Thymus (tissue), 11 donors: ENCODE data around the gene PDGFC. TPM values are rescaled to one million over a fixed set of nuclear protein-coding genes. Genes with fewer than 3 reads are reported as not detected.

Experiments
- DNase-seq, 9 donors: peaks; one replicate each; pipeline ENCODE4 v3.0.0-alpha.2; 2013; ENCODE audit warnings: low spot score in 9 of 9, low read depth in 6 of 9, missing footprints in 1 of 9
- H3K27ac ChIP-seq, 2 donors: one replicate each; pipeline ENCODE4 v1.5.1; 2013; ENCODE audit warnings: control low read depth in 1 of 2, low read depth in 1 of 2, low read length in 1 of 2, mild to moderate bottlenecking in 1 of 2, moderate library complexity in 1 of 2
- H3K27me3 ChIP-seq, 2 donors: one replicate each; pipeline ENCODE4 v1.5.1; 2013; ENCODE audit warnings: low read length in 1 of 2; ENCODE audit not compliant: control insufficient read depth in 2 of 2, insufficient read depth in 1 of 2
- H3K36me3 ChIP-seq, 2 donors: one replicate each; pipeline ENCODE4 v1.5.1; 2013; ENCODE audit warnings: low read length in 1 of 2, mild to moderate bottlenecking in 1 of 2, moderate library complexity in 1 of 2; ENCODE audit not compliant: control insufficient read depth in 2 of 2, insufficient read depth in 2 of 2
- H3K4me1 ChIP-seq, 2 donors: one replicate each; pipeline ENCODE4 v1.5.1; 2013; ENCODE audit warnings: low read length in 2 of 2; ENCODE audit not compliant: control insufficient read depth in 2 of 2, insufficient read depth in 2 of 2
- H3K4me3 ChIP-seq, 2 donors: one replicate each; pipeline ENCODE4 v1.5.1; 2013; ENCODE audit warnings: low read length in 2 of 2, control low read depth in 1 of 2, mild to moderate bottlenecking in 1 of 2
- H3K9me3 ChIP-seq, 2 donors: one replicate each; pipeline ENCODE4 v1.5.1; 2013; ENCODE audit warnings: low read length in 1 of 2, mild to moderate bottlenecking in 1 of 2; ENCODE audit not compliant: control insufficient read depth in 2 of 2, insufficient read depth in 1 of 2
- WGBS: extraction: QIAGEN DNeasy Blood & Tissue Kit; methylation state at CpG from one replicate; pipeline ENCODE4 v1.1.7; 2013; 5-methylcytosine and 5-hydroxymethylcytosine counted together
- polyA plus RNA-seq: library from polyadenylated mRNA; stranded (reverse); fragments of 200-250 nt; gene quantifications from one replicate; pipeline ENCODE4 v1.2.3, GENCODE V29; 2013
- total RNA-seq: library from RNA; stranded (reverse); fragments of 120-200 nt; gene quantifications from one replicate; pipeline ENCODE4 v1.2.4, GENCODE V29; 2013
- donor health status: healthy.

The PDGFC gene
- total and polyA plus RNA-seq, 2 donors = 11.0 to 13.1 TPM

GRCh38 chr4:157010630-157011029 is 39.0 kb upstream of the PDGFC start:
- Histone ChIP-seq H3K36me3 (no peaks in the 10 kb centered on the region), H3K27me3 (no peaks in the 10 kb centered on the region), H3K4me3 (no peak overlapping the region), H3K27ac (no peak overlapping the region), H3K9me3 (no peaks in the 10 kb centered on the region), H3K4me1 (no peaks in the 10 kb centered on the region)
- 92% methylated on average over 2 of the region's 2 CpGs for WGBS
- no peak for DNase-seq

- no peak for DNase-seq
- no peaks in the 10 kb centered on the region for H3K36me3 ChIP-seq
- WGBS = 97% methylated on average over 3 of the region's 3 CpGs
- no peaks in the 10 kb centered on the region for H3K27me3 ChIP-seq
- no peaks in the 10 kb centered on the region for H3K9me3 ChIP-seq
- no peaks in the 10 kb centered on the region for H3K4me1 ChIP-seq
- H3K4me3 ChIP-seq = no peak overlapping the region
- H3K27ac ChIP-seq = no peak overlapping the region
Observed at GRCh38 chr4:157005831-157006230, 34.2 kb upstream of the PDGFC start.

- DNase-seq = no peak
- H3K4me3 ChIP-seq = no peak overlapping the region
- H3K27ac ChIP-seq = no peak overlapping the region
- no peaks in the 10 kb centered on the region for H3K36me3 ChIP-seq
- no peaks in the 10 kb centered on the region for H3K9me3 ChIP-seq
- WGBS = 88% methylated on average over 2 of the region's 2 CpGs
- H3K27me3 ChIP-seq = no peaks in the 10 kb centered on the region
- H3K4me1 ChIP-seq = no peaks in the 10 kb centered on the region
Observed at GRCh38 chr4:157005193-157005592, 33.6 kb upstream of the PDGFC start.

- Histone ChIP-seq H3K27me3 (no peaks in the 10 kb centered on the region), H3K27ac (peak overlapping the region in 1 of 2 donors; percentile 7)
- 80% methylated on average over 5 of the region's 5 CpGs for WGBS
Observed at GRCh38 chr4:157004279-157005161, 32.9 kb upstream of the PDGFC start.

GRCh38 chr4:156999175-156999517 is 27.5 kb upstream of the PDGFC start:
- Histone ChIP-seq H3K9me3 (peaks cover 0 to 7% of the 10 kb centered on the region in 2 donors), H3K36me3 (no peaks in the 10 kb centered on the region), H3K4me3 (no peak overlapping the region), H3K27ac (peak overlapping the region; percentile 15 to 20), H3K27me3 (no peaks in the 10 kb centered on the region), H3K4me1 (no peaks in the 10 kb centered on the region)
- WGBS = 49% methylated on average over 2 of the region's 2 CpGs
- DNase-seq = peak in 4 of 9 donors; percentile 2 to 36 (median 8)

More at GRCh38 chr4:157004279-157005161, 32.9 kb upstream of the PDGFC start:
- H3K9me3 ChIP-seq = no peaks in the 10 kb centered on the region
- no peak for DNase-seq
- no peak overlapping the region for H3K4me3 ChIP-seq
- no peaks in the 10 kb centered on the region for H3K4me1 ChIP-seq
- H3K36me3 ChIP-seq = no peaks in the 10 kb centered on the region

GRCh38 chr4:156998500-156999174 is 27.0 kb upstream of the PDGFC start:
- Histone ChIP-seq H3K4me3 (no peak overlapping the region), H3K4me1 (no peaks in the 10 kb centered on the region), H3K36me3 (no peaks in the 10 kb centered on the region), H3K9me3 (peaks cover 0 to 7% of the 10 kb centered on the region in 2 donors), H3K27me3 (no peaks in the 10 kb centered on the region), H3K27ac (peak overlapping the region; percentile 15 to 35)
- WGBS = 83% methylated on average over 1 of the region's 1 CpG
- DNase-seq = no peak

GRCh38 chr4:156992943-156993342 is 21.3 kb upstream of the PDGFC start:
- Histone ChIP-seq H3K36me3 (no peaks in the 10 kb centered on the region), H3K4me3 (no peak overlapping the region), H3K27ac (no peak overlapping the region), H3K4me1 (no peaks in the 10 kb centered on the region), H3K9me3 (peaks cover 0 to 7% of the 10 kb centered on the region in 2 donors), H3K27me3 (no peaks in the 10 kb centered on the region)
- 38% methylated on average over 2 of the region's 2 CpGs for WGBS
- no peak for DNase-seq

- Histone ChIP-seq H3K27me3 (no peaks in the 10 kb centered on the region), H3K27ac (no peak overlapping the region), H3K9me3 (peaks cover 0 to 2% of the 10 kb centered on the region in 2 donors), H3K36me3 (no peaks in the 10 kb centered on the region), H3K4me3 (no peak overlapping the region), H3K4me1 (no peaks in the 10 kb centered on the region)
- WGBS = 94% methylated on average over 3 of the region's 3 CpGs
- DNase-seq = no peak
Observed at GRCh38 chr4:156991161-156991560, 19.6 kb upstream of the PDGFC start.

GRCh38 chr4:156983366-156983765 is 11.8 kb upstream of the PDGFC start:
- 86% methylated on average over 1 of the region's 1 CpG for WGBS
- no peak overlapping the region for H3K27ac ChIP-seq
- no peak overlapping the region for H3K4me3 ChIP-seq
- no peaks in the 10 kb centered on the region for H3K36me3 ChIP-seq
- no peak for DNase-seq
- no peaks in the 10 kb centered on the region for H3K27me3 ChIP-seq
- H3K9me3 ChIP-seq = no peaks in the 10 kb centered on the region
- no peaks in the 10 kb centered on the region for H3K4me1 ChIP-seq
